ENCODE data around the gene GCN1. TPM values are rescaled to one million over a fixed set of nuclear protein-coding genes. Genes with fewer than 3 reads are reported as not detected.

Gene GCN1
- total RNA-seq, 1 experiment from 2014 or later = 116 TPM

DNA sequence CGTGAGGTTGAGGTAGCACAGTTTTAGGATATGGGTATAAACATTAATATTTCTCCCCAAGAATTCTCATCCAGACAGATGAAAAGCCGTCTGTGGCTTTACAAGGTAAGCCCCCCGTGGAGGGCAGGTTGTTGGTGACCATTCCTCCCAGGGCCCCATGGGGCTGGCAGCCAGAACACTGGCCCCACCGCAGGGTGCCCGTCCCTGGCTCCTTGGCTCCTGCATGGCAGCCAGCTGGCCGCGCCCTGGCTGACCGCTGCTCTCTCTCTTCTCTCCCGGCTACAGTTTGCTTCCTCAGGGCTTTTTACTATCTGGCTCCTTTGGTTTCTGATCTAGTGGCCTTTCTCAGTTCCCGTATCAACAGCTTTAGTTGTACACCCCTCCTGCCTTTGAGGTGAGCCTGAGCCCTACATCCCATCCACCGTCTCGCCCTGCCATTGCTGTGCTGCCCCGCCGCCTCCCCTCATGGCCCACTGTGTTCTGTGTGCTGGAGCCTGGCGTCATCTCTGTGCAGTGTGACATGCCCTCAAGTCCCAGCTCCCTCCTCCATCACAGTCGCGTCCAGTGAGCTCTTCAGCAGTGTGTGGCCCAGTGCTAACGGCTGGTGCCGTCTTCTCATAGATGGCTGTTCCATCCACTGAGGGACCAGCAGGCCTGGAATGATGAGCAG lies 103.8 kb downstream of the GCN1 start:
- Histone ChIP-seq H3K4me1 (replicated peaks; ENCODE audit: insufficient read depth) (peaks cover 20% of the 10 kb centered on the region), H4K20me1 (ENCODE audit: insufficient read depth) (no peaks in the 10 kb centered on the region), H3K36me3 (ENCODE audit: low read depth) (no peaks in the 10 kb centered on the region), H3K27me3 (ENCODE audit: insufficient read depth, low read depth) (no peaks in the 10 kb centered on the region), H3K9me3 (ENCODE audit: insufficient read depth, low read depth) (no peaks in the 10 kb centered on the region), H3K79me2 (ENCODE audit: low read depth) (no peaks in the 10 kb centered on the region), H2AFZ (no peak overlapping the region), H3K27ac (no peak overlapping the region), H3K4me2 (no peak overlapping the region), H3K9me2 (ENCODE audit: insufficient read depth) (no peaks in the 10 kb centered on the region), H3K4me3 (no peak overlapping the region), H3F3A (ENCODE audit: insufficient read depth, low read depth) (peaks cover 8% of the 10 kb centered on the region; the same call in 1 of the 2 replicates)
- DNase-seq = no peak
- ChIA-PET CTCF (no interaction called here), POLR2A (ENCODE audit: unreplicated experiment) (interaction anchor here (0.6 kb wide), 1 partner anchor 109 kb away, joined by 3 read pairs; no protein-coding TSS in a partner anchor)
- intact Hi-C loops (cut with micrococcal nuclease; ENCODE audit: unreplicated experiment) = no loop called here
- no TSS peak for BruUV-seq (replicated peaks)
- TF ChIP-seq EZH2 (IDR thresholded peaks at IDR 0.05; ENCODE audit: low read depth) = no peak
- TF ChIP-seq, protein P1, sequence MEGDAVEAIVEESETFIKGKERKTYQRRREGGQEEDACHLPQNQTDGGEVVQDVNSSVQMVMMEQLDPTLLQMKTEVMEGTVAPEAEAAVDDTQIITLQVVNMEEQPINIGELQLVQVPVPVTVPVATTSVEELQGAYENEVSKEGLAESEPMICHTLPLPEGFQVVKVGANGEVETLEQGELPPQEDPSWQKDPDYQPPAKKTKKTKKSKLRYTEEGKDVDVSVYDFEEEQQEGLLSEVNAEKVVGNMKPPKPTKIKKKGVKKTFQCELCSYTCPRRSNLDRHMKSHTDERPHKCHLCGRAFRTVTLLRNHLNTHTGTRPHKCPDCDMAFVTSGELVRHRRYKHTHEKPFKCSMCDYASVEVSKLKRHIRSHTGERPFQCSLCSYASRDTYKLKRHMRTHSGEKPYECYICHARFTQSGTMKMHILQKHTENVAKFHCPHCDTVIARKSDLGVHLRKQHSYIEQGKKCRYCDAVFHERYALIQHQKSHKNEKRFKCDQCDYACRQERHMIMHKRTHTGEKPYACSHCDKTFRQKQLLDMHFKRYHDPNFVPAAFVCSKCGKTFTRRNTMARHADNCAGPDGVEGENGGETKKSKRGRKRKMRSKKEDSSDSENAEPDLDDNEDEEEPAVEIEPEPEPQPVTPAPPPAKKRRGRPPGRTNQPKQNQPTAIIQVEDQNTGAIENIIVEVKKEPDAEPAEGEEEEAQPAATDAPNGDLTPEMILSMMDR (conservative IDR thresholded peaks at IDR 0.05) = no peak

DNA sequence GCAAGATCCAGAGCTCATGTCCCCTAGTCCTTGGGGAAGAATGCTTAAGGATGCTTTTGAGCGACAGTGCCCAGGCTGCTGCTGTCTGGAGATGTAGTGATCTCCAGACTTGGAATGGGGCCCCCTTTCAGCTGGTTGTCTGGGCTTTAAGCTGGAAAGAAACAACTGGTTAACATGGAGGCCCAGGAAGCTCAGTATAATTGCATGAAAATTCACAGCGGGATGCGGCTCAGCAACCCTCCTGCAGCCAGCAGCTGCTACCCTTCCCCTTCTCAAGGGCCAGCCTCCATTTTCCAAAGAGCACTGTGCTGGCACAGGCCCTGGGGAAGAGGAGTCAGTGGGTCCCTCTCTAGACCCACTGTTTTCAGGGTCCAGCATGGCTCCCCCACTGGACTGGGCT lies 104.3 kb downstream of the GCN1 start:
- Histone ChIP-seq H3K9me3 (ENCODE audit: insufficient read depth, low read depth) (no peaks in the 10 kb centered on the region), H2AFZ (no peak overlapping the region), H3K36me3 (ENCODE audit: low read depth) (no peaks in the 10 kb centered on the region), H3K4me2 (no peak overlapping the region), H3K27me3 (ENCODE audit: insufficient read depth, low read depth) (no peaks in the 10 kb centered on the region), H3K4me1 (replicated peaks; ENCODE audit: insufficient read depth) (peaks cover 22% of the 10 kb centered on the region), H4K20me1 (ENCODE audit: insufficient read depth) (no peaks in the 10 kb centered on the region), H3K79me2 (ENCODE audit: low read depth) (no peaks in the 10 kb centered on the region), H3F3A (ENCODE audit: insufficient read depth, low read depth) (peaks cover 8% of the 10 kb centered on the region; the same call in 1 of the 2 replicates), H3K9me2 (ENCODE audit: insufficient read depth) (no peaks in the 10 kb centered on the region), H3K4me3 (no peak overlapping the region), H3K27ac (no peak overlapping the region)
- CTCF ChIA-PET = no interaction called here
- POLR2A ChIA-PET (ENCODE audit: unreplicated experiment) = interaction anchor here (0.6 kb wide), 1 partner anchor 110 kb away, joined by 3 read pairs; no protein-coding TSS in a partner anchor
- TF ChIP-seq EZH2 (IDR thresholded peaks at IDR 0.05; ENCODE audit: low read depth) = no peak
- TF ChIP-seq, protein P1 (conservative IDR thresholded peaks at IDR 0.05) = no peak
- intact Hi-C loops (cut with micrococcal nuclease; ENCODE audit: unreplicated experiment) = no loop called here
- BruUV-seq (replicated peaks) = no TSS peak
- no peak for DNase-seq

DNA sequence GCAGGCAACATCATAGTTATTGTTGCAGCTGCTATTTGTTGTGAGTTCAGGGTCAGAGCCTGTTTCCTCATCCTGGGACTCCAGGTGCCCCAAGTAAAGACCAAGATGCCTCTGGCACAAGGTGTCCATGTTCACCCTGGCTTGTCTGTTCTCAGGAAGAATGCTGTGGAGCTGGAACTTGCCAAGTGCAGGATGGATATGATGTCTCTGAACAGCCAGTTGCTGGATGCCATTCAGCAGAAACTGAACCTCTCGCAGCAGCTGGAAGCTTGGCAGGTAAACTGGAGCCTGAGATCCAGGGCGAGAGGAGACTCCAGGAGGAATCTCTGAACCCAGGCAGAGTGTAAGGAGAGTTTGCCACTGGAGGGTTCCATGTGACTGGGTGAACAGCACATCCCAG lies 104.7 kb downstream of the GCN1 start:
- TF ChIP-seq EZH2 (IDR thresholded peaks at IDR 0.05; ENCODE audit: low read depth) = no peak
- TF ChIP-seq, protein P1 (conservative IDR thresholded peaks at IDR 0.05) = no peak
- Histone ChIP-seq H3K9me3 (ENCODE audit: insufficient read depth, low read depth) (no peaks in the 10 kb centered on the region), H3K4me3 (no peak overlapping the region), H2AFZ (no peak overlapping the region), H3F3A (ENCODE audit: insufficient read depth, low read depth) (peaks cover 9% of the 10 kb centered on the region; the same call in 1 of the 2 replicates), H3K27me3 (ENCODE audit: insufficient read depth, low read depth) (no peaks in the 10 kb centered on the region), H3K79me2 (ENCODE audit: low read depth) (no peaks in the 10 kb centered on the region), H4K20me1 (ENCODE audit: insufficient read depth) (no peaks in the 10 kb centered on the region), H3K36me3 (ENCODE audit: low read depth) (no peaks in the 10 kb centered on the region), H3K9me2 (ENCODE audit: insufficient read depth) (no peaks in the 10 kb centered on the region), H3K27ac (no peak overlapping the region), H3K4me2 (no peak overlapping the region), H3K4me1 (replicated peaks; ENCODE audit: insufficient read depth) (peaks cover 22% of the 10 kb centered on the region)
- intact Hi-C loops (cut with micrococcal nuclease; ENCODE audit: unreplicated experiment) = no loop called here
- CTCF ChIA-PET = no interaction called here
- DNase-seq = no peak
- no TSS peak for BruUV-seq (replicated peaks)
- POLR2A ChIA-PET (ENCODE audit: unreplicated experiment) = no interaction called here

Data from PC-9 (cell line).